Endothelial cell of umbilical vein (primary cell): ENCODE results near the gene TMEM269. TPM values are rescaled to one million over a fixed set of nuclear protein-coding genes. Genes with fewer than 3 reads are reported as not detected.

Experiments
- BruUV-seq: library from RNA; stranded (reverse); fragments of 400-500 nt; replicated peaks from 2 replicates; lab custom pipeline; 2021; lab: Mats Ljungman, UMichigan
- CTCF ChIA-PET: fragments of 300-600, 350-600 bp; sonication (Branson Sonifier 250); formaldehyde crosslinking; loops from one replicate; lab custom pipeline; 2021; ENCODE audit warnings: antibody characterized with exemption, inconsistent platforms; lab: Charles Lee
- POLR2A ChIA-PET: fragments of 300-600, 350-600 bp; sonication (Branson Sonifier 250); formaldehyde crosslinking; loops from one replicate; lab custom pipeline; 2021; ENCODE audit warnings: antibody characterized with exemption, inconsistent platforms; lab: Charles Lee
- DNase-seq: peaks from one replicate; pipeline ENCODE4 v3.0.0-alpha.2; 2011; ENCODE audit warnings: low read depth, low spot score
- FAIRE-seq: peaks from 2 replicates; lab custom pipeline; 2011; peaks lifted over from hg19 to GRCh38; lab: Jason Lieb, UNC
- H2AFZ ChIP-seq: 2 replicates; pipeline ENCODE4 v1.6.0; 2012; ENCODE audit warnings: low read depth, low read length, control low read depth, inconsistent platforms
- H3K27ac ChIP-seq: 2 replicates; pipeline ENCODE4 v1.5.1; 2011; ENCODE audit warnings: low read depth, mild to moderate bottlenecking, control low read depth, low read length, moderate library complexity; ENCODE audit not compliant: insufficient read depth
- H3K27me3 ChIP-seq, 2 experiments: 2 replicates each; pipeline versions ENCODE4 v1.6.0 to v1.6.1; 2011; ENCODE audit warnings: low read length in 2 of 2, mixed read lengths in 1 of 2; ENCODE audit not compliant: control insufficient read depth in 2 of 2, insufficient read depth in 2 of 2
- H3K36me3 ChIP-seq, 2 experiments: 2 replicates in 1 of 2; 3 replicates in 1 of 2; pipeline ENCODE4 v1.5.1; 2011; ENCODE audit warnings: low read length in 2 of 2, mild to moderate bottlenecking in 1 of 2, moderate library complexity in 1 of 2; ENCODE audit not compliant: control insufficient read depth in 2 of 2, insufficient read depth in 2 of 2; ENCODE audit errors: extremely low read depth in 1 of 2
- H3K4me1 ChIP-seq: 3 replicates; pipeline ENCODE4 v1.5.1; 2011; ENCODE audit warnings: mild to moderate bottlenecking, low read length; ENCODE audit not compliant: control insufficient read depth, insufficient read depth; ENCODE audit errors: extremely low read depth
- H3K4me2 ChIP-seq: 2 replicates; pipeline ENCODE4 v1.6.1; 2011; ENCODE audit warnings: low read length, control low read depth, mixed read lengths; ENCODE audit not compliant: insufficient read depth
- H3K4me3 ChIP-seq, 3 experiments: fragments of 200-600 bp in 1 of 3; sonication (generic), shearing (Covaris generic) in 1 of 3; replicated peaks in 1 of 3; 2 replicates each; pipeline ENCODE4 v1.5.1; 2011 to 2016; ENCODE audit warnings: control low read depth in 3 of 3, low read length in 3 of 3, mild to moderate bottlenecking in 2 of 3, inconsistent platforms in 1 of 3, low read depth in 1 of 3, moderate library complexity in 1 of 3; ENCODE audit not compliant: insufficient read depth in 1 of 3
- H3K79me2 ChIP-seq: 2 replicates; pipeline ENCODE4 v1.6.0; 2012; ENCODE audit warnings: low read length, inconsistent platforms; ENCODE audit not compliant: control insufficient read depth, insufficient read depth
- H3K9ac ChIP-seq: replicated peaks from 2 replicates; pipeline ENCODE3; 2011; ENCODE audit warnings: low read length, control low read depth; ENCODE audit not compliant: insufficient read depth; ENCODE audit errors: extremely low read depth
- H3K9me1 ChIP-seq: replicated peaks from 3 replicates; pipeline ENCODE4 v1.6.0; 2011; ENCODE audit warnings: mild to moderate bottlenecking, low read length; ENCODE audit not compliant: control insufficient read depth, insufficient read depth; ENCODE audit errors: extremely low read depth
- H3K9me3 ChIP-seq: replicated peaks from 2 replicates; pipeline ENCODE4 v1.5.1; 2012; ENCODE audit warnings: low read length, inconsistent platforms; ENCODE audit not compliant: control insufficient read depth, insufficient read depth
- H4K20me1 ChIP-seq: replicated peaks from 2 replicates; pipeline ENCODE3; 2011; ENCODE audit warnings: mild to moderate bottlenecking, low read length; ENCODE audit not compliant: control insufficient read depth, insufficient read depth; ENCODE audit errors: extremely low read depth
- EZH2 ChIP-seq: IDR thresholded peaks from 2 replicates; pipeline ENCODE4 v1.6.1; 2012; ENCODE audit warnings: borderline replicate concordance, low read depth, mild to moderate bottlenecking, moderate library complexity, low read length, inconsistent platforms; ENCODE audit not compliant: severe bottlenecking
- FOS ChIP-seq: IDR thresholded peaks from 2 replicates; pipeline ENCODE4 v1.6.1; 2011; ENCODE audit warnings: mild to moderate bottlenecking, low read length, moderate library complexity, borderline replicate concordance; ENCODE audit not compliant: insufficient read depth
- GATA2 ChIP-seq: IDR thresholded peaks from 2 replicates; pipeline ENCODE4 v1.7.0; 2011; ENCODE audit warnings: low read depth, mild to moderate bottlenecking, moderate library complexity, mixed read lengths, low read length; ENCODE audit not compliant: insufficient read length, insufficient read depth
- MYC ChIP-seq: IDR thresholded peaks from one replicate; pipeline ENCODE4 v1.6.1; 2011; ENCODE audit warnings: mild to moderate bottlenecking, low read depth, low read length
- POLR2A ChIP-seq: IDR thresholded peaks from 2 replicates; pipeline ENCODE4 v1.6.1; 2012; ENCODE audit warnings: low read depth, mild to moderate bottlenecking, control low read depth, low read length
- dilution Hi-C: fragments of 300-500 bp; cut with MboI; formaldehyde crosslinking; loops from one replicate; pipeline ENCODE4 v1.15.0; 2019; ENCODE audit warnings: low sequenced_read_pairs; ENCODE audit not compliant: extremely low pct_ligation_motif_present
- intact Hi-C: fragments of 100-400 bp; cut with micrococcal nuclease; formaldehyde crosslinking; loops from one replicate; pipeline ENCODE4 v1.10.0; 2022
- polyA plus RNA-seq, 4 experiments: library from polyadenylated mRNA; depleted of rRNA in 3 of 4; stranded (reverse) in 3 of 4; unstranded in 1 of 4; fragments of >200 nt; gene quantifications; 2 replicates each; pipeline versions ENCODE4 v1.2.1 to v1.2.3, GENCODE V29; 2011 to 2012; ENCODE audit warnings: missing spikeins in 1 of 4
- total RNA-seq: library from RNA; stranded (reverse); gene quantifications from 2 replicates; pipeline ENCODE4 v1.2.3, GENCODE V29; 2021
- TF ChIP-seq, protein P1 (sequence below): IDR thresholded peaks from 2 replicates; pipeline ENCODE4 v1.6.1; 2011; ENCODE audit not compliant: insufficient read depth, insufficient read length
- TF ChIP-seq, protein P2 (sequence below), 2 donors: IDR thresholded peaks; 1 replicate in 1 of 2; 2 replicates in 1 of 2; pipeline ENCODE4 v1.5.1; 2011; ENCODE audit warnings: low read length in 2 of 2, mild to moderate bottlenecking in 2 of 2, moderate library complexity in 2 of 2, control low read depth in 1 of 2, inconsistent platforms in 1 of 2, low read depth in 1 of 2; ENCODE audit not compliant: insufficient read depth in 1 of 2; ENCODE audit errors: extremely low read depth in 1 of 2

Gene TMEM269
- total and polyA plus RNA-seq, 2 donors (not counting 3 experiments of a cell fraction or from before 2014, with no cell fraction given), result 0.03 TPM; not detected in 1

DNA sequence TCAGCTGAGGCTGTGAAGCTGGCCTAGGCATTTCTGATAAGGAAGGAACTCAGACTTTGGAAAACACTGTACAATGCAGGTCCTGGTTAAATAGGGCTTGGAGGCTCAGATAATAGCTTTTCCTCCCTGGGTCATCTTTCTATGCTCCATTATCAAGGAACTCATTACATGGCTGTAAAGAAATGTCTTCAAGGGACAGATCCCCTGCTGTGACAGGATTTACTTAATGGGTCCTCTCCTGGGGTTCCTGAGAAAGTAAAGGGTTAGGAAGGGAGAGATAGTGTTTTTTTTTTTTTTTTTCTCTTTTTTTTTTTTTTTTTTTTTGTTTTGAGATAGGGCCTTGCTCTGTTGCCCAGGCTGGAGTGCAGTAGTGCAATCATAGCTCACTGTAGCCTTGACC, 46.5 kb downstream of the TMEM269 start:
- no peak overlapping the region for H3K4me2 ChIP-seq
- H3K9me1 ChIP-seq, result no peaks in the 10 kb centered on the region
- no peaks in the 10 kb centered on the region for H3K4me1 ChIP-seq
- ChIA-PET CTCF (interaction anchor here (1.0 to 1.2 kb wide), 3 partner anchors 15 to 82 kb away, joined by 3 to 5 read pairs (median 3); partner anchors contain the start of gene ZNF691), POLR2A (interaction anchor here (0.6 to 1.2 kb wide), 2 partner anchors 12 to 14 kb away, joined by 4 read pairs; partner anchors contain the start of genes ERMAP and SVBP)
- dilution Hi-C loops, result no loop called here
- no peak overlapping the region for H2AFZ ChIP-seq
- no peak overlapping the region for H3K27ac ChIP-seq
- H3K4me3 ChIP-seq, result no peak overlapping the region
- no peaks in the 10 kb centered on the region for H3K79me2 ChIP-seq
- H3K9ac ChIP-seq, result no peak overlapping the region
- H4K20me1 ChIP-seq, result no peaks in the 10 kb centered on the region
- BruUV-seq, result no TSS peak
- DNase-seq, result no peak
- no peak for FAIRE-seq
- intact Hi-C loops, result no loop called here
- no peaks in the 10 kb centered on the region for H3K27me3 ChIP-seq
- H3K36me3 ChIP-seq, result no peaks in the 10 kb centered on the region
- no peaks in the 10 kb centered on the region for H3K9me3 ChIP-seq
- TF ChIP-seq, protein P1, sequence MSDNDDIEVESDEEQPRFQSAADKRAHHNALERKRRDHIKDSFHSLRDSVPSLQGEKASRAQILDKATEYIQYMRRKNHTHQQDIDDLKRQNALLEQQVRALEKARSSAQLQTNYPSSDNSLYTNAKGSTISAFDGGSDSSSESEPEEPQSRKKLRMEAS, result no peak
- TF ChIP-seq EZH2, result no peak
- no peak for TF ChIP-seq GATA2

DNA sequence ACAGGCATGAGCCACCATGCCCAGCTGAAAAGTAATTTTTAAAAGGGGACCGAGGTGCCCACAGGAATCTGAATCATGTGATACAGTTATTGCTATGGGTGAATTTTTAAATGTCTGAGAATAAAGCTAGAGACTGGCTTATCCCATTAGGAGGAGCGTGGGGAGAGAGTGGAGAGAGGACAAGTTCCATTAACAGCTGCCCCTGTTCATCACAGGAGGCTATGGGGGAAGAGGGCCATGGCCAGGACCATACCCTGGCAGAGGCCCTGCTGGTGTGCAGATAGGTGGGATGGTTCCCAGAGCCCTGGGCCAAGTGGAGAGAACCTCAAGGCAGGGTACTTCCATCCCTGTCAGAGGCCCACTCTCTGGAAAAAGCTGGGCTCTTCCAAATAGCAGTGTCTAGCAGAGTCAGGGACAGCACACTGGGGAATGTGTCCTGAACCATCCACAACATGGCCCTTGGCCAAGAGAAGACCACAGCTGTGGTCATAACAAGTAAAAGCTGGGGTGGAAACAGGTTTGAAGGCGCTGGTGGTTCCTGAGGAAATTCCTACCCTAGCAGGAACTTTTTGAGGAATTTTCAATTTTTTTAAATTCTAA, 48.0 kb downstream of the TMEM269 start:
- DNase-seq (no peak), FAIRE-seq (no peak)
- H3K9ac ChIP-seq, result no peak overlapping the region
- H3K9me1 ChIP-seq, result no peaks in the 10 kb centered on the region
- no TSS peak for BruUV-seq
- no peaks in the 10 kb centered on the region for H3K79me2 ChIP-seq
- intact Hi-C loops, result no loop called here
- H3K4me2 ChIP-seq, result no peak overlapping the region
- dilution Hi-C loops, result no loop called here
- H3K4me1 ChIP-seq, result no peaks in the 10 kb centered on the region
- no peak overlapping the region for H3K4me3 ChIP-seq
- ChIA-PET CTCF (interaction anchor here (1.1 kb wide), 1 partner anchor 13 kb away, joined by 4 read pairs; the partner anchor contains the start of gene ZNF691), POLR2A (no interaction called here)
- H3K27me3 ChIP-seq, result no peaks in the 10 kb centered on the region
- no peaks in the 10 kb centered on the region for H3K36me3 ChIP-seq
- no peaks in the 10 kb centered on the region for H4K20me1 ChIP-seq
- H3K9me3 ChIP-seq, result no peaks in the 10 kb centered on the region
- no peak overlapping the region for H2AFZ ChIP-seq
- H3K27ac ChIP-seq, result no peak overlapping the region
- TF ChIP-seq MYC (no peak), EZH2 (no peak), POLR2A (no peak), GATA2 (no peak), FOS (no peak)
- TF ChIP-seq, protein P2, sequence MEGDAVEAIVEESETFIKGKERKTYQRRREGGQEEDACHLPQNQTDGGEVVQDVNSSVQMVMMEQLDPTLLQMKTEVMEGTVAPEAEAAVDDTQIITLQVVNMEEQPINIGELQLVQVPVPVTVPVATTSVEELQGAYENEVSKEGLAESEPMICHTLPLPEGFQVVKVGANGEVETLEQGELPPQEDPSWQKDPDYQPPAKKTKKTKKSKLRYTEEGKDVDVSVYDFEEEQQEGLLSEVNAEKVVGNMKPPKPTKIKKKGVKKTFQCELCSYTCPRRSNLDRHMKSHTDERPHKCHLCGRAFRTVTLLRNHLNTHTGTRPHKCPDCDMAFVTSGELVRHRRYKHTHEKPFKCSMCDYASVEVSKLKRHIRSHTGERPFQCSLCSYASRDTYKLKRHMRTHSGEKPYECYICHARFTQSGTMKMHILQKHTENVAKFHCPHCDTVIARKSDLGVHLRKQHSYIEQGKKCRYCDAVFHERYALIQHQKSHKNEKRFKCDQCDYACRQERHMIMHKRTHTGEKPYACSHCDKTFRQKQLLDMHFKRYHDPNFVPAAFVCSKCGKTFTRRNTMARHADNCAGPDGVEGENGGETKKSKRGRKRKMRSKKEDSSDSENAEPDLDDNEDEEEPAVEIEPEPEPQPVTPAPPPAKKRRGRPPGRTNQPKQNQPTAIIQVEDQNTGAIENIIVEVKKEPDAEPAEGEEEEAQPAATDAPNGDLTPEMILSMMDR (IDR thresholded peaks at IDR 0.05; ENCODE audit: extremely low read depth in 1 of 2, insufficient read depth in 1 of 2, low read depth in 1 of 2, low read length in 2 of 2), result no peak
- TF ChIP-seq, protein P1, result no peak
